ENCODE measurements around the gene MYO10.

GRCh38 chr5:16957304-16958196 is 21.5 kb upstream of the MYO10 start:
- TF ChIP-seq CTCF (IDR thresholded peaks at IDR 0.05; ENCODE audit: extremely low read depth in 1 of 2, insufficient read depth in 1 of 2, low read depth in 1 of 2, low read length in 2 of 2) (no peak), EZH2 (IDR thresholded peaks at IDR 0.05; ENCODE audit: borderline replicate concordance, low read depth, low read length, severe bottlenecking) (no peak), POLR2A (IDR thresholded peaks at IDR 0.05; ENCODE audit: low read depth, low read length) (no peak), POLR2AphosphoS5 (IDR thresholded peaks at IDR 0.05; ENCODE audit: insufficient read depth, low read depth, low read length) (peak; percentile 78), GATA2 (IDR thresholded peaks at IDR 0.05; ENCODE audit: insufficient read depth, insufficient read length, low read depth, low read length) (peak; percentile 87), JUN (IDR thresholded peaks at IDR 0.05; ENCODE audit: borderline replicate concordance, insufficient read depth, insufficient read length, low read depth) (peak; percentile 75), FOS (IDR thresholded peaks at IDR 0.05; ENCODE audit: borderline replicate concordance, insufficient read depth, low read length) (peak; percentile 99), MYC (IDR thresholded peaks at IDR 0.05; ENCODE audit: low read depth, low read length) (no peak)
- TF ChIP-seq, protein P1, sequence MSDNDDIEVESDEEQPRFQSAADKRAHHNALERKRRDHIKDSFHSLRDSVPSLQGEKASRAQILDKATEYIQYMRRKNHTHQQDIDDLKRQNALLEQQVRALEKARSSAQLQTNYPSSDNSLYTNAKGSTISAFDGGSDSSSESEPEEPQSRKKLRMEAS (IDR thresholded peaks at IDR 0.05; ENCODE audit: insufficient read depth, insufficient read length): no peak
